ENCODE measurements around the gene ISY1.

DNA sequence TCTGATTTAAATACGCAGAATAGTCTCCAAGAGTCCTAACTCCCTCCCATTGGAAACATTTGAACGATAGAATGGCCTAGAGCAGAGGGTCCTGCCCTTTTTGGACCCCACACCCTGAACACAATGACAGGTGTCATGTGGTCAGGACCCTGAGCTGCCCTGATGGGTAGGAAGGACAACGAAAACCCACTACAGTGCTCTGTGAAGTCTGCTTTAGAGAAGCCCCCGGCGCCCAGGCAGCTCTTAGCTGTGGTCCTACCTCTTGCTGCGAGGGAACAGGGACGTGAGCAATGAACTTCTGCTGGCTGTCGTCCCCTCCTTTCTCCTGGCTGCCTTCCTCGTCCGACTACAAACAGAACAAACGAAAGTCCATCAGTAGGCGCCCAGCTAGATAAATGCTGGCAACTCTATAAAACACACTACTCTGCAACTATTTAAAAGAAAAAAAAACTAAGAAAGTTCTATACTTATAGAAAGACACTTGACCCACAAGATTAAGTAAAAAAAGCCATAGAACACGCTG is 30.5 kb downstream of the ISY1 start:
- no peak for TF ChIP-seq EZH2 (IDR thresholded peaks at IDR 0.05)
- TF ChIP-seq YY1 (IDR thresholded peaks at IDR 0.05; ENCODE audit: extremely low read depth, insufficient replicate concordance, low read depth, low read length), result no peak
- TF ChIP-seq JUND (IDR thresholded peaks at IDR 0.05), result no peak
- no peak for TF ChIP-seq POLR2AphosphoS5 (IDR thresholded peaks at IDR 0.05; ENCODE audit: low read depth, low read length)
- TF ChIP-seq FOSL1 (IDR thresholded peaks at IDR 0.05; ENCODE audit: low read depth), result no peak
- no peak for TF ChIP-seq EGR1 (IDR thresholded peaks at IDR 0.05; ENCODE audit: low read depth)
- TF ChIP-seq, protein P1, sequence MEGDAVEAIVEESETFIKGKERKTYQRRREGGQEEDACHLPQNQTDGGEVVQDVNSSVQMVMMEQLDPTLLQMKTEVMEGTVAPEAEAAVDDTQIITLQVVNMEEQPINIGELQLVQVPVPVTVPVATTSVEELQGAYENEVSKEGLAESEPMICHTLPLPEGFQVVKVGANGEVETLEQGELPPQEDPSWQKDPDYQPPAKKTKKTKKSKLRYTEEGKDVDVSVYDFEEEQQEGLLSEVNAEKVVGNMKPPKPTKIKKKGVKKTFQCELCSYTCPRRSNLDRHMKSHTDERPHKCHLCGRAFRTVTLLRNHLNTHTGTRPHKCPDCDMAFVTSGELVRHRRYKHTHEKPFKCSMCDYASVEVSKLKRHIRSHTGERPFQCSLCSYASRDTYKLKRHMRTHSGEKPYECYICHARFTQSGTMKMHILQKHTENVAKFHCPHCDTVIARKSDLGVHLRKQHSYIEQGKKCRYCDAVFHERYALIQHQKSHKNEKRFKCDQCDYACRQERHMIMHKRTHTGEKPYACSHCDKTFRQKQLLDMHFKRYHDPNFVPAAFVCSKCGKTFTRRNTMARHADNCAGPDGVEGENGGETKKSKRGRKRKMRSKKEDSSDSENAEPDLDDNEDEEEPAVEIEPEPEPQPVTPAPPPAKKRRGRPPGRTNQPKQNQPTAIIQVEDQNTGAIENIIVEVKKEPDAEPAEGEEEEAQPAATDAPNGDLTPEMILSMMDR (IDR thresholded peaks at IDR 0.05 in 2 of 3, conservative IDR thresholded peaks at IDR 0.05 in 1 of 3; ENCODE audit: borderline replicate concordance in 1 of 3, insufficient read depth in 1 of 3, low read depth in 2 of 3, low read length in 2 of 3), result no peak
- TF ChIP-seq EZH2phosphoT487 (IDR thresholded peaks at IDR 0.05; ENCODE audit: borderline replicate concordance), result no peak
- no peak for TF ChIP-seq SIN3A (IDR thresholded peaks at IDR 0.05; ENCODE audit: low read depth)
- TF ChIP-seq, protein P2, sequence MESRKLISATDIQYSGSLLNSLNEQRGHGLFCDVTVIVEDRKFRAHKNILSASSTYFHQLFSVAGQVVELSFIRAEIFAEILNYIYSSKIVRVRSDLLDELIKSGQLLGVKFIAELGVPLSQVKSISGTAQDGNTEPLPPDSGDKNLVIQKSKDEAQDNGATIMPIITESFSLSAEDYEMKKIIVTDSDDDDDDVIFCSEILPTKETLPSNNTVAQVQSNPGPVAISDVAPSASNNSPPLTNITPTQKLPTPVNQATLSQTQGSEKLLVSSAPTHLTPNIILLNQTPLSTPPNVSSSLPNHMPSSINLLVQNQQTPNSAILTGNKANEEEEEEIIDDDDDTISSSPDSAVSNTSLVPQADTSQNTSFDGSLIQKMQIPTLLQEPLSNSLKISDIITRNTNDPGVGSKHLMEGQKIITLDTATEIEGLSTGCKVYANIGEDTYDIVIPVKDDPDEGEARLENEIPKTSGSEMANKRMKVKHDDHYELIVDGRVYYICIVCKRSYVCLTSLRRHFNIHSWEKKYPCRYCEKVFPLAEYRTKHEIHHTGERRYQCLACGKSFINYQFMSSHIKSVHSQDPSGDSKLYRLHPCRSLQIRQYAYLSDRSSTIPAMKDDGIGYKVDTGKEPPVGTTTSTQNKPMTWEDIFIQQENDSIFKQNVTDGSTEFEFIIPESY (IDR thresholded peaks at IDR 0.05; ENCODE audit: extremely low read depth, insufficient replicate concordance, low read length), result no peak

Measured in HCT116 (cell line).